ENCODE results near the gene ZMYM2. TPM values are rescaled to one million over a fixed set of nuclear protein-coding genes. Genes with fewer than 3 reads are reported as not detected.

The ZMYM2 gene
- total and polyA plus RNA-seq, 10 of the 15 experiments (the other 5 are each of a cell fraction or from before 2014, with no cell fraction given): 9.5 to 60.4 (median 34.6) TPM

GRCh38 chr13:20065516-20065915, 107.0 kb downstream of the ZMYM2 start:
- POLR2A ChIA-PET: no interaction called here
- 97% methylated on average over 5 of the region's 5 CpGs for WGBS (ENCODE audit: insufficient coverage, insufficient replicate concordance, low lambda C conversion rate, missing lambda C conversion rate)

More at GRCh38 chr13:20065516-20065915, 107.0 kb downstream of the ZMYM2 start:
- in situ Hi-C loops (cut with MboI): no loop called here
- Histone ChIP-seq H3K27ac (ENCODE audit: control insufficient read depth, insufficient read depth) (no peak overlapping the region), H3K4me3 (no peak overlapping the region), H4K20me1 (ENCODE audit: control insufficient read depth, insufficient read depth) (no peaks in the 10 kb centered on the region), H3K79me2 (ENCODE audit: control insufficient read depth, insufficient read depth, low read length) (no peaks in the 10 kb centered on the region), H3K4me2 (ENCODE audit: control insufficient read depth, insufficient read depth) (no peak overlapping the region), H3K9me3 (replicated peaks; ENCODE audit: control insufficient read depth, insufficient read depth, low read length) (no peaks in the 10 kb centered on the region), H2AFZ (ENCODE audit: control insufficient read depth, low read depth, low read length) (no peak overlapping the region), H3K4me1 (ENCODE audit: control insufficient read depth, insufficient read depth, low read length) (no peaks in the 10 kb centered on the region), H3K27me3 (replicated peaks in 1 of 2; ENCODE audit: control insufficient read depth in 2 of 2, insufficient read depth in 2 of 2, low read length in 1 of 2) (no peaks in the 10 kb centered on the region), H3K9ac (ENCODE audit: control insufficient read depth, insufficient read depth, low read length) (no peak overlapping the region), H3K36me3 (ENCODE audit: control insufficient read depth in 2 of 2, insufficient read depth in 2 of 2, low read length in 1 of 2) (peaks cover 2 to 9% of the 10 kb centered on the region in 2 experiments; a peak in 2 of 4 replicates)
- TF ChIP-seq JUND (IDR thresholded peaks at IDR 0.05; ENCODE audit: low read depth, low read length) (no peak), ESRRA (IDR thresholded peaks at IDR 0.05; ENCODE audit: low read length) (no peak), POLR2A (IDR thresholded peaks at IDR 0.05; ENCODE audit: low read depth, low read length) (no peak), NKRF (conservative IDR thresholded peaks at IDR 0.05) (no peak), RCOR1 (conservative IDR thresholded peaks at IDR 0.05; ENCODE audit: low read depth, low read length) (no peak), RAD51 (IDR thresholded peaks at IDR 0.05) (no peak), HCFC1 (IDR thresholded peaks at IDR 0.05; ENCODE audit: low read length) (no peak)
- CTCF ChIA-PET: no interaction called here
- FAIRE-seq: no peak
- RAD21 ChIA-PET (ENCODE audit: unreplicated experiment): no interaction called here
- intact Hi-C loops (cut with micrococcal nuclease; ENCODE audit: unreplicated experiment): no loop called here
- SMC1A ChIA-PET (ENCODE audit: uncharacterized antibody, unreplicated experiment): interaction anchor here (0.9 kb wide), 1 partner anchor 10 kb away, joined by 3 read pairs; no protein-coding TSS in a partner anchor
- DNase-seq (ENCODE audit: low read depth, low spot score): no peak
- BruUV-seq (replicated peaks): TSS peak; percentile 30
- ATAC-seq: no peak
